ENCODE measurements around the gene SLC47A2.

SLC47A2 gene

GRCh38 chr17:19642373-19642893, 74.0 kb downstream of the SLC47A2 start:
- TF ChIP-seq, protein P1, sequence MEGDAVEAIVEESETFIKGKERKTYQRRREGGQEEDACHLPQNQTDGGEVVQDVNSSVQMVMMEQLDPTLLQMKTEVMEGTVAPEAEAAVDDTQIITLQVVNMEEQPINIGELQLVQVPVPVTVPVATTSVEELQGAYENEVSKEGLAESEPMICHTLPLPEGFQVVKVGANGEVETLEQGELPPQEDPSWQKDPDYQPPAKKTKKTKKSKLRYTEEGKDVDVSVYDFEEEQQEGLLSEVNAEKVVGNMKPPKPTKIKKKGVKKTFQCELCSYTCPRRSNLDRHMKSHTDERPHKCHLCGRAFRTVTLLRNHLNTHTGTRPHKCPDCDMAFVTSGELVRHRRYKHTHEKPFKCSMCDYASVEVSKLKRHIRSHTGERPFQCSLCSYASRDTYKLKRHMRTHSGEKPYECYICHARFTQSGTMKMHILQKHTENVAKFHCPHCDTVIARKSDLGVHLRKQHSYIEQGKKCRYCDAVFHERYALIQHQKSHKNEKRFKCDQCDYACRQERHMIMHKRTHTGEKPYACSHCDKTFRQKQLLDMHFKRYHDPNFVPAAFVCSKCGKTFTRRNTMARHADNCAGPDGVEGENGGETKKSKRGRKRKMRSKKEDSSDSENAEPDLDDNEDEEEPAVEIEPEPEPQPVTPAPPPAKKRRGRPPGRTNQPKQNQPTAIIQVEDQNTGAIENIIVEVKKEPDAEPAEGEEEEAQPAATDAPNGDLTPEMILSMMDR (IDR thresholded peaks at IDR 0.05): no peak

DNA sequence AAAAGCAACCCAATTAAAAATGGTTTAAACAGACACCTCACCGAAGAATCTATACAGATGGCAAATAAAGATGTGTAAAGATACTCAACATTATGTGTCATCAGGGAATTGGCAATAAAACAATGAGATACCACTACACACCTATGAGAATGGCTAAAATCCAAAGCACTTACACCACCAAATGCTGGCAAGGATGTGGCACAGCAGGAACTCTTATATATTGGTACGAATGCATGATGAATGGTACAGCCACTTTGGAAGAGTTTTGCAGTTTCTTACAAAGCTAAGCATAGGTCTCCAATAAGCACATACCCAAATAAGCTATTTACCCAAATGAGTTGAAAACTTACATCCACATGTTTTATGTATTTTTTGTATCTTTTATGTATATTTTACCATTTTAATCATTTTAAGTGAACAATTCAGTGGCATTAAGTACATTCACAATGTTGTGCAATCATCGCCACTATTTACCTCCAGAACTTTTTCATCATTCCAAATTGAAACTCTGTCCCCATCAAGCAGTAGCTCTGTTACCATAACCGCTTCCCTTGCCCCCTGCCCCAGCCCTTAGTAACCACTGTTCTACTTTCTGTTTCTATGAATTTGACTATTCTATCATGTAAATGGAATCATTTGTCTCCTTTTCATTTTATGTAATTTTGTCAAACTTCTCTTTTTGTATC, 74.6 kb downstream of the SLC47A2 start:
- TF ChIP-seq, protein P1 (IDR thresholded peaks at IDR 0.05): no peak

- TF ChIP-seq, protein P1 (IDR thresholded peaks at IDR 0.05): no peak
Observed at GRCh38 chr17:19631905-19632304, 84.5 kb downstream of the SLC47A2 start.

GRCh38 chr17:19630661-19631060, 85.7 kb downstream of the SLC47A2 start:
- TF ChIP-seq, protein P1 (IDR thresholded peaks at IDR 0.05): no peak

- TF ChIP-seq, protein P1 (IDR thresholded peaks at IDR 0.05): no peak
Observed at GRCh38 chr17:19630035-19630434, 86.3 kb downstream of the SLC47A2 start.

DNA sequence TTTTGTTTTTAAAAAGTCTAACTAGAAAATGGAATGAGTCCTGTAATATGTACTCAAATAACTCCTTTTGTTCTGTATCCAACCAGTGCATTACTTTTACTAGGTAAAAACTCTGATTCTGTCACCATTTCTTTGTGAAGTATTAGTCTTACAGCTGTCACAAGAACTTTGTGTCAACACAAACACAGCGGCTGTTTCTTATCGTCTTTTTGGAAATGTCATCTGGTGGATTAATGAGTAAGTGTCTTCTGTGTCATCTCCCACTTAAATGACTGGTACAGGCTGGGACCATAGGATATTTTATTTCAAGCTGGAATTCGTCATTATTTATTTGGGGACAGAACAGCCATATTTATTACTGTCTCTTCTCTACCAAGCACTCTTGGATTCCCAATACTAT, 86.9 kb downstream of the SLC47A2 start:
- TF ChIP-seq, protein P1 (IDR thresholded peaks at IDR 0.05): no peak
